Hepatocyte (in vitro differentiated cells): ENCODE data around the gene TREML1. TPM values are rescaled to one million over a fixed set of nuclear protein-coding genes. Genes with fewer than 3 reads are reported as not detected.

Experiments used
- DNase-seq: peaks from one replicate; pipeline ENCODE4 v3.0.0-alpha.2; 2016; ENCODE audit warnings: low spot score
- H2AFZ ChIP-seq: fragments of 200-600 bp; sonication (generic); 2 replicates; pipeline ENCODE4 v1.6.0; 2016; ENCODE audit warnings: antibody characterized with exemption, mild to moderate bottlenecking
- H3K27ac ChIP-seq: fragments of 200-600 bp; sonication (generic); 2 replicates; pipeline ENCODE4 v1.5.1; 2016; ENCODE audit warnings: mild to moderate bottlenecking
- H3K27me3 ChIP-seq: fragments of 200-600 bp; sonication (generic); 2 replicates; pipeline ENCODE4 v1.6.1; 2016
- H3K36me3 ChIP-seq: fragments of 200-600 bp; sonication (generic); replicated peaks from 2 replicates; pipeline ENCODE4 v1.5.1; 2016; ENCODE audit warnings: low read depth; ENCODE audit not compliant: insufficient read depth
- H3K4me1 ChIP-seq: fragments of 200-600 bp; sonication (generic); 2 replicates; pipeline ENCODE4 v1.5.1; 2016; ENCODE audit warnings: mild to moderate bottlenecking, moderate library complexity; ENCODE audit not compliant: insufficient read depth
- H3K4me2 ChIP-seq: fragments of 200-600 bp; sonication (generic); 2 replicates; pipeline ENCODE4 v1.6.0; 2016
- H3K4me3 ChIP-seq: fragments of 200-600 bp; sonication (generic); 2 replicates; pipeline ENCODE4 v1.5.1; 2016; ENCODE audit warnings: mild to moderate bottlenecking
- H3K79me2 ChIP-seq: fragments of 200-600 bp; sonication (generic); 2 replicates; pipeline ENCODE4 v1.6.0; 2017; ENCODE audit warnings: mild to moderate bottlenecking
- H3K9me2 ChIP-seq: fragments of 200-600 bp; sonication (generic); replicated peaks from 2 replicates; pipeline ENCODE4 v1.6.0; 2017; ENCODE audit warnings: mild to moderate bottlenecking; ENCODE audit not compliant: insufficient read depth
- H3K9me3 ChIP-seq: fragments of 200-600 bp; sonication (generic); 2 replicates; pipeline ENCODE4 v1.5.1; 2016; ENCODE audit warnings: low read depth, mild to moderate bottlenecking
- H4K20me1 ChIP-seq: fragments of 200-600 bp; sonication (generic); 2 replicates; pipeline ENCODE4 v1.6.0; 2016; ENCODE audit warnings: mild to moderate bottlenecking; ENCODE audit not compliant: insufficient read depth, poor library complexity, severe bottlenecking
- CTCF ChIP-seq: fragments of 200-600 bp; sonication (generic); IDR thresholded peaks from 2 replicates; pipeline ENCODE4 v1.5.1; 2016; ENCODE audit warnings: antibody characterized with exemption, mild to moderate bottlenecking; ENCODE audit not compliant: poor library complexity
- EZH2 ChIP-seq: fragments of 200-600 bp; sonication (generic); IDR thresholded peaks from 2 replicates; pipeline ENCODE4 v1.6.1; 2016; ENCODE audit warnings: antibody characterized with exemption, mild to moderate bottlenecking, borderline replicate concordance
- EZH2phosphoT487 ChIP-seq: fragments of 200-600 bp; sonication (generic); IDR thresholded peaks from one replicate; pipeline ENCODE4 v1.6.1; 2018; ENCODE audit warnings: antibody characterized with exemption, mild to moderate bottlenecking, low read depth, moderate library complexity; ENCODE audit not compliant: unreplicated experiment, severe bottlenecking
- WGBS: methylation state at CpG from one replicate; pipeline ENCODE4 v1.1.6; 2016; ENCODE audit warnings: low lambda C conversion rate; ENCODE audit errors: missing lambda C conversion rate; 5-methylcytosine and 5-hydroxymethylcytosine counted together
- polyA plus RNA-seq: library from polyadenylated mRNA; unstranded; fragments of >200 nt; fragmentation: Nextera tagmentation; extraction: Ambion mirVana; gene quantifications from 2 replicates; pipeline ENCODE4 v1.2.1, GENCODE V29; 2016
- total RNA-seq: library from RNA; depleted of rRNA; stranded (reverse); fragments of >200 nt; gene quantifications from 2 replicates; pipeline ENCODE4 v1.2.3, GENCODE V29; 2014

TREML1 gene
- total and polyA plus RNA-seq, 2 experiments from 2014 or later = not detected

DNA sequence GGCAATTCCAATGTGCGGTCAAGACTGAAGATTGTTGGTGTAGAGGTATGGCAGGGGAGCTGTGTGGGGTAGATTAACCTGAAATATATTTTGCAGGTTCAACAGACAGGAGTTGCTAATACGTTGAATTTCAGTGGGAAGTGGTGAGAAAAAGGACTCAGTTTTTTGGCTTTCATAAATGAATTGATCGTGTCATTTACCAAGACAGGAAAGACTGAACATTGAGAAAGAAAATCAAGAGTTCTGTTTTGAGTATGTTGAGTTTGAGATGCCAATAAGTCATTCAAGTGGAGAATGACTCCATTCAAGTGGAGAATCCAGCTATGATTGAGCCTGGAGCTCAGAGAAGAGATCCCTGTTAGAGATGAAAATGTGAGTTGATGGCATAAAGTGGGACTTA, 50.3 kb downstream of the TREML1 start:
- H3K9me3 ChIP-seq = no peaks in the 10 kb centered on the region
- DNase-seq = no peak
- H3K79me2 ChIP-seq = no peaks in the 10 kb centered on the region
- H3K27me3 ChIP-seq = no peaks in the 10 kb centered on the region
- H4K20me1 ChIP-seq = no peaks in the 10 kb centered on the region
- H3K9me2 ChIP-seq = no peaks in the 10 kb centered on the region
- no peak overlapping the region for H3K27ac ChIP-seq
- H3K4me2 ChIP-seq = no peak overlapping the region
- no peaks in the 10 kb centered on the region for H3K36me3 ChIP-seq
- H3K4me1 ChIP-seq = no peaks in the 10 kb centered on the region
- no peak overlapping the region for H2AFZ ChIP-seq
- H3K4me3 ChIP-seq = no peak overlapping the region
- TF ChIP-seq CTCF = no peak
- TF ChIP-seq EZH2 = no peak
- TF ChIP-seq EZH2phosphoT487 = no peak
- 98% methylated on average over 3 of the region's 3 CpGs for WGBS

- H3K4me3 ChIP-seq = no peak overlapping the region
- no peaks in the 10 kb centered on the region for H3K27me3 ChIP-seq
- no peak overlapping the region for H2AFZ ChIP-seq
- H3K9me2 ChIP-seq = no peaks in the 10 kb centered on the region
- no peaks in the 10 kb centered on the region for H3K9me3 ChIP-seq
- TF ChIP-seq EZH2phosphoT487 = no peak
- no peak for TF ChIP-seq EZH2
- TF ChIP-seq CTCF = no peak
- H3K4me2 ChIP-seq = no peak overlapping the region
- 96% methylated on average over 38 of the region's 42 CpGs for WGBS
- no peaks in the 10 kb centered on the region for H4K20me1 ChIP-seq
- peaks cover 7% of the 10 kb centered on the region for H3K36me3 ChIP-seq
- no peak overlapping the region for H3K27ac ChIP-seq
- no peaks in the 10 kb centered on the region for H3K4me1 ChIP-seq
- DNase-seq = no peak
- H3K79me2 ChIP-seq = no peaks in the 10 kb centered on the region
These were observed 53.3 kb downstream of the TREML1 start for GRCh38 chr6:41100871-41101287.

Other genes starting within 250 kb of the TREML1 start
- gene UNC5CL, start 115.1 kb downstream of the TREML1 start, total RNA-seq = 38.1 and 42.9 TPM in 2 replicates
- 37.1 and 41.3 TPM in 2 replicates for gene UNC5CL, start 115.1 kb downstream of the TREML1 start, polyA plus RNA-seq
- 0.27 TPM in 1 of 2 replicates, not detected in the other for gene TSPO2, start 111.9 kb downstream of the TREML1 start, total RNA-seq
- 0.36 and 2.7 TPM in 2 replicates for gene TSPO2, start 111.9 kb downstream of the TREML1 start, polyA plus RNA-seq
- 2.9 and 3.1 TPM in 2 replicates for gene APOBEC2, start 101.1 kb downstream of the TREML1 start, total RNA-seq
- gene APOBEC2, start 101.1 kb downstream of the TREML1 start, polyA plus RNA-seq = 2.8 and 4.3 TPM in 2 replicates
- gene OARD1, start 82.0 kb downstream of the TREML1 start, total RNA-seq = 28.0 and 31.2 TPM in 2 replicates
- 37.7 and 46.4 TPM in 2 replicates for gene OARD1, start 82.0 kb downstream of the TREML1 start, polyA plus RNA-seq
- 25.2 TPM in 2 replicates for gene NFYA, start 81.4 kb downstream of the TREML1 start, total RNA-seq
- gene NFYA, start 81.4 kb downstream of the TREML1 start, polyA plus RNA-seq = 16.8 and 18.7 TPM in 2 replicates
- 2.5 and 2.8 TPM in 2 replicates for gene TREM2, start 8.8 kb upstream of the TREML1 start, total RNA-seq
- gene TREM2, start 8.8 kb upstream of the TREML1 start, polyA plus RNA-seq = 2.2 and 4.4 TPM in 2 replicates
- 0.24 and 0.40 TPM in 2 replicates for gene TREML2, start 46.8 kb upstream of the TREML1 start, total RNA-seq
- not detected in 2 replicates for gene TREML2, start 46.8 kb upstream of the TREML1 start, polyA plus RNA-seq
- gene TREML4, start 74.0 kb upstream of the TREML1 start, total RNA-seq = not detected in 2 replicates
- not detected in 2 replicates for gene TREML4, start 74.0 kb upstream of the TREML1 start, polyA plus RNA-seq
- gene TREM1, start 132.3 kb upstream of the TREML1 start, total RNA-seq = 0.63 and 0.84 TPM in 2 replicates
- gene TREM1, start 132.3 kb upstream of the TREML1 start, polyA plus RNA-seq = 2.3 and 2.8 TPM in 2 replicates
- not detected in 2 replicates for gene NCR2, start 181.3 kb upstream of the TREML1 start, total RNA-seq
- gene NCR2, start 181.3 kb upstream of the TREML1 start, polyA plus RNA-seq = not detected in 2 replicates